HL-60 (cell line): ENCODE results near the gene APOM.

Experiments used
- DNase-seq, 2 experiments: peaks; one replicate each; pipeline ENCODE4 v3.0.0-alpha.2; 2010 to 2020; ENCODE audit warnings: low read depth in 1 of 2, low spot score in 1 of 2
- H3K27ac ChIP-seq: fragments of 250-450 bp; sonication (Bioruptor Pico); replicated peaks from 2 replicates; pipeline ENCODE4 v1.5.1; 2020; ENCODE audit warnings: mild to moderate bottlenecking, moderate library complexity
- H3K27me3 ChIP-seq: fragments of 250-450 bp; sonication (Bioruptor Pico); 2 replicates; pipeline ENCODE4 v1.5.1; 2021; ENCODE audit warnings: mild to moderate bottlenecking, moderate library complexity; ENCODE audit not compliant: insufficient read depth, poor library complexity, severe bottlenecking
- H3K4me3 ChIP-seq: replicated peaks from 2 replicates; pipeline ENCODE4 v1.5.1; 2011; ENCODE audit warnings: mild to moderate bottlenecking, control low read depth, low read length; ENCODE audit not compliant: insufficient read depth
- GABPA ChIP-seq: IDR thresholded peaks from 2 replicates; pipeline ENCODE4 v1.6.1; 2012; ENCODE audit warnings: low read depth
- POLR2AphosphoS5 ChIP-seq: IDR thresholded peaks from 2 replicates; pipeline ENCODE4 v1.6.1; 2012; ENCODE audit warnings: low read depth
- SPI1 ChIP-seq: IDR thresholded peaks from 2 replicates; pipeline ENCODE4 v1.6.1; 2012; ENCODE audit warnings: low read depth, mild to moderate bottlenecking, borderline replicate concordance
- TF ChIP-seq, protein P1 (sequence below): IDR thresholded peaks from one replicate; pipeline ENCODE4 v1.5.1; 2011; ENCODE audit warnings: low read length, control low read depth, inconsistent platforms; ENCODE audit not compliant: insufficient read depth
- TF ChIP-seq, protein P2 (sequence below): IDR thresholded peaks from 2 replicates; pipeline ENCODE4 v1.6.1; 2012; ENCODE audit warnings: low read depth; ENCODE audit not compliant: insufficient replicate concordance

Gene APOM

DNA sequence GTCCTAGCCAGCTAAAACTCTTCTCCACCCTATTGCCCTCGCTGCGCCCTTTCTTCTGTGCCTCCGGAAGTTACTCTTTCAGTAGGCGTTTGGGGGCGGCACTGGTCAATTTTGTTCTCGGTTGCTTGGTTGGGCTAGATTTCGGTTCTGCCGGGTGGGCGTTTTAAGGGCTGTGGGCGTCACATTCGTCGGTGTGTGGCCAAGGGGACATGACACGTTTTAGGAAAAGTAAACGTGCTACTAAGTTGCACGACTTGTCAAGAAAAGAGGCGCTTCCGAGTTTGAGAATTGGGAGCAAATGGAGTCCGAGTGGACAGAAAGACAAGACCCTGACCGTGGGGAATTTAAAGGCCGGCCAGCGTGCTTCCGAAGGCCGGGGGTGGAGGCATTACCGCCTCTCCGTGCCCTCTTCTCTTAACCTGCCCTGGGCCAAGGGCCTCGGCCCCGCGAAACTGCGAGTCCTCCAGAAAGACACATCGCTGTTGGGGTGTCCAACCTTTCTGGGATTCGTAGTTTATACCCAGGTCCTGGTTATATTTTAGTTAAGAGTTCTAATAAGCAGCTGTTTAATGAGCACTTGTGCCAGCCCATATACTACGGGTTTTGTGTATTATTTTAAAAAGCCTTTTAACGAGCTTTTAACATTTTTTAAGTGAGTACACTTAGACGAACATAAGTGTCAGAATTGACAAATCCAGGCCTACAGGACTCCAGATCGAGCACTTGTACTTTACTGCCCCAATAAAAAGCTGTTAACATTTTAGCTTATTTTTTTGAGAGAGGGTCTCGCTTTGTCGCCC, 2.6 kb upstream of the APOM start:
- H3K27ac ChIP-seq, result peak overlapping the region; percentile 98
- peak overlapping the region; percentile 59 for H3K4me3 ChIP-seq
- DNase-seq, result peak; percentile 91 to 93
- TF ChIP-seq, protein P1, sequence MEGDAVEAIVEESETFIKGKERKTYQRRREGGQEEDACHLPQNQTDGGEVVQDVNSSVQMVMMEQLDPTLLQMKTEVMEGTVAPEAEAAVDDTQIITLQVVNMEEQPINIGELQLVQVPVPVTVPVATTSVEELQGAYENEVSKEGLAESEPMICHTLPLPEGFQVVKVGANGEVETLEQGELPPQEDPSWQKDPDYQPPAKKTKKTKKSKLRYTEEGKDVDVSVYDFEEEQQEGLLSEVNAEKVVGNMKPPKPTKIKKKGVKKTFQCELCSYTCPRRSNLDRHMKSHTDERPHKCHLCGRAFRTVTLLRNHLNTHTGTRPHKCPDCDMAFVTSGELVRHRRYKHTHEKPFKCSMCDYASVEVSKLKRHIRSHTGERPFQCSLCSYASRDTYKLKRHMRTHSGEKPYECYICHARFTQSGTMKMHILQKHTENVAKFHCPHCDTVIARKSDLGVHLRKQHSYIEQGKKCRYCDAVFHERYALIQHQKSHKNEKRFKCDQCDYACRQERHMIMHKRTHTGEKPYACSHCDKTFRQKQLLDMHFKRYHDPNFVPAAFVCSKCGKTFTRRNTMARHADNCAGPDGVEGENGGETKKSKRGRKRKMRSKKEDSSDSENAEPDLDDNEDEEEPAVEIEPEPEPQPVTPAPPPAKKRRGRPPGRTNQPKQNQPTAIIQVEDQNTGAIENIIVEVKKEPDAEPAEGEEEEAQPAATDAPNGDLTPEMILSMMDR, result no peak
- no peak; the same call in 1 of the 2 replicates for TF ChIP-seq POLR2AphosphoS5
- TF ChIP-seq SPI1, result no peak
- TF ChIP-seq GABPA, result no peak
- TF ChIP-seq, protein P2, sequence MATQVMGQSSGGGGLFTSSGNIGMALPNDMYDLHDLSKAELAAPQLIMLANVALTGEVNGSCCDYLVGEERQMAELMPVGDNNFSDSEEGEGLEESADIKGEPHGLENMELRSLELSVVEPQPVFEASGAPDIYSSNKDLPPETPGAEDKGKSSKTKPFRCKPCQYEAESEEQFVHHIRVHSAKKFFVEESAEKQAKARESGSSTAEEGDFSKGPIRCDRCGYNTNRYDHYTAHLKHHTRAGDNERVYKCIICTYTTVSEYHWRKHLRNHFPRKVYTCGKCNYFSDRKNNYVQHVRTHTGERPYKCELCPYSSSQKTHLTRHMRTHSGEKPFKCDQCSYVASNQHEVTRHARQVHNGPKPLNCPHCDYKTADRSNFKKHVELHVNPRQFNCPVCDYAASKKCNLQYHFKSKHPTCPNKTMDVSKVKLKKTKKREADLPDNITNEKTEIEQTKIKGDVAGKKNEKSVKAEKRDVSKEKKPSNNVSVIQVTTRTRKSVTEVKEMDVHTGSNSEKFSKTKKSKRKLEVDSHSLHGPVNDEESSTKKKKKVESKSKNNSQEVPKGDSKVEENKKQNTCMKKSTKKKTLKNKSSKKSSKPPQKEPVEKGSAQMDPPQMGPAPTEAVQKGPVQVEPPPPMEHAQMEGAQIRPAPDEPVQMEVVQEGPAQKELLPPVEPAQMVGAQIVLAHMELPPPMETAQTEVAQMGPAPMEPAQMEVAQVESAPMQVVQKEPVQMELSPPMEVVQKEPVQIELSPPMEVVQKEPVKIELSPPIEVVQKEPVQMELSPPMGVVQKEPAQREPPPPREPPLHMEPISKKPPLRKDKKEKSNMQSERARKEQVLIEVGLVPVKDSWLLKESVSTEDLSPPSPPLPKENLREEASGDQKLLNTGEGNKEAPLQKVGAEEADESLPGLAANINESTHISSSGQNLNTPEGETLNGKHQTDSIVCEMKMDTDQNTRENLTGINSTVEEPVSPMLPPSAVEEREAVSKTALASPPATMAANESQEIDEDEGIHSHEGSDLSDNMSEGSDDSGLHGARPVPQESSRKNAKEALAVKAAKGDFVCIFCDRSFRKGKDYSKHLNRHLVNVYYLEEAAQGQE, result no peak
- no peaks in the 10 kb centered on the region for H3K27me3 ChIP-seq

DNA sequence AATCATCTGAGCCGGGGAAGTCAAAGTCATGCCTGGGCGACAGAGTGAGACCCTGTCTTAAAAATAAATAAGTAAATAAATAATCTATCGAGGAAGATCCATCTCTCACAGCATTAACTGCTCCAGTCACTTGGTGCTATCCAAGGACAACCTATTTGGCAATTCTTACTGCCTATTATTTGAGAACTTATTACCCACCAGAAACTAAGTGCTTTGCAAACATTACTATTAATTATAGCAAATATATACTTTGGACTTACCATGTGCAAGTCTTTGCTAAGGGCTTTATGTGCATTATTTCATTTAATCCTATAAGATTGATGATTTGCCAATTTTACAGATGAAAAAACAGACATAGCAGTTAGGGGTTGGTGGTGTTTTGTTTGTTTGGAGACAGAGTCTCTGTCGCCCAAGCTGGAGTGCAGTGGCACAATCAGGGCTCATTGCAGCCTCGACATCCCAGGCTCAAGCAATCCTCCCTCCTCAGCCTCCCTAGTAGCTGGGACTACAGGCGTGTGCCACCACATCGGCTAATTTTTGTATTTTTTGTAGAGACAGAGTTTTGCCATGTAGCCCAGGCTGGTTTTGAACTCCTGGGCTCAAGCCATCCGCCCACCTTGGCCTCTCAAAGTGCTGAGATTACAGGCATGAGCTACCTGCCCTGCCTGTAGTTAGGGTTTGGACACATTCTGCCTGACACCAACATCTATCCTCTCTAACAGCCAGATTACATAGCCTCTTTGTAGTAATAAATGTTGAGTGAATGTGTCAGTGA, 933 bp upstream of the APOM start:
- Histone ChIP-seq H3K27ac (no peak overlapping the region), H3K4me3 (no peak overlapping the region), H3K27me3 (no peaks in the 10 kb centered on the region)
- TF ChIP-seq, protein P1, result no peak
- TF ChIP-seq GABPA, result no peak
- TF ChIP-seq, protein P2, result no peak
- no peak for TF ChIP-seq POLR2AphosphoS5
- TF ChIP-seq SPI1, result no peak
- no peak for DNase-seq

DNA sequence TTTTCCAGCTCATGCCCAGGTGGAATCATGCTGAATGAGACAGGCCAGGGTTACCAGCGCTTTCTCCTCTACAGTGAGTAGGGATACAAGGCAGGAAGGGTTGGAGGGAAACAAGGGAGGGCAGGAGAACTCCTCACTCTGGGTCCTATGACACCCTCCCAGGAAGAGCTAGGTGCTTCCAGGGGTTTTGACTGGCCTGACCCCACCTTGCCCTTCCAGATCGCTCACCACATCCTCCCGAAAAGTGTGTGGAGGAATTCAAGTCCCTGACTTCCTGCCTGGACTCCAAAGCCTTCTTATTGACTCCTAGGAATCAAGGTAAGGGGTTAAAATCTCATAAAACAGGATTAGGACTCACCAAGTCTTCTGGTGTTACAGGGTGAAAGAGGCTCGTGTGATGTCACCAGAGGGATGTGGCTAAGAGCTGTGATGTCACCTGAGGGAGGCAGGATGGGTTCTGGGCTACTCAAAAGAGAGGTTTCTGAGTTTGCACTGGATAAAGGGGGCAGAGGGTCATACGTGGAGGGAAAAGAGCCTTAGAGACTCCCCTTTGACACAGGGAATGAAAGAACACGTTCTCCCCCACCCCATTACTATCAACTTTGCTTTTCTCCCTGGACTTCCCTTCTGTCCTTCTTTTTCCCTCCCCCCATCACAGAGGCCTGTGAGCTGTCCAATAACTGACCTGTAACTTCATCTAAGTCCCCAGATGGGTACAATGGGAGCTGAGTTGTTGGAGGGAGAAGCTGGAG, 1.9 kb downstream of the APOM start:
- no peak overlapping the region for H3K4me3 ChIP-seq
- DNase-seq, result no peak
- TF ChIP-seq POLR2AphosphoS5, result no peak
- TF ChIP-seq SPI1, result no peak
- TF ChIP-seq GABPA, result no peak
- TF ChIP-seq, protein P2, result no peak
- TF ChIP-seq, protein P1, result no peak
- no peak overlapping the region for H3K27ac ChIP-seq
- H3K27me3 ChIP-seq, result no peaks in the 10 kb centered on the region
